Smooth muscle cell (in vitro differentiated cells): Measurements from ENCODE around the gene CHAF1A. TPM values are rescaled to one million over a fixed set of nuclear protein-coding genes. Genes with fewer than 3 reads are reported as not detected.

ENCODE experiments used
- DNase-seq: peaks from one replicate; lab custom pipeline; 2025; ENCODE audit not compliant: unreplicated experiment; lab: John Stamatoyannopoulos, UW
- H2AFZ ChIP-seq: fragments of 200-600 bp; sonication (generic); 2 replicates; pipeline ENCODE4 v1.6.0; 2016; ENCODE audit warnings: antibody characterized with exemption, low read depth, mild to moderate bottlenecking
- H3F3A ChIP-seq: fragments of 200-600 bp; sonication (generic); 2 replicates; pipeline ENCODE4 v1.6.0; 2017; ENCODE audit warnings: antibody characterized with exemption, low read depth
- H3K27ac ChIP-seq: fragments of 200-600 bp; sonication (generic); 2 replicates; pipeline ENCODE4 v1.5.1; 2016; ENCODE audit warnings: low read depth, mild to moderate bottlenecking
- H3K27me3 ChIP-seq: fragments of 200-600 bp; sonication (generic); 2 replicates; pipeline ENCODE4 v1.6.1; 2016; ENCODE audit warnings: low read depth, mild to moderate bottlenecking
- H3K36me3 ChIP-seq: fragments of 200-600 bp; sonication (generic); 2 replicates; pipeline ENCODE4 v1.5.1; 2016; ENCODE audit warnings: low read depth
- H3K4me1 ChIP-seq: fragments of 200-600 bp; sonication (generic); 2 replicates; pipeline ENCODE4 v1.5.1; 2016; ENCODE audit warnings: low read depth
- H3K4me2 ChIP-seq: fragments of 200-600 bp; sonication (generic); 2 replicates; pipeline ENCODE4 v1.6.0; 2016; ENCODE audit warnings: mild to moderate bottlenecking
- H3K4me3 ChIP-seq: fragments of 200-600 bp; sonication (generic); 2 replicates; pipeline ENCODE4 v1.5.1; 2016; ENCODE audit warnings: mild to moderate bottlenecking
- H3K79me2 ChIP-seq: fragments of 200-600 bp; sonication (generic); 2 replicates; pipeline ENCODE4 v1.6.0; 2016; ENCODE audit warnings: low read depth, mild to moderate bottlenecking
- H3K9ac ChIP-seq: fragments of 200-600 bp; sonication (generic); 2 replicates; pipeline ENCODE4 v1.6.0; 2016; ENCODE audit warnings: low read depth
- H3K9me3 ChIP-seq: fragments of 200-600 bp; sonication (generic); replicated peaks from 2 replicates; pipeline ENCODE4 v1.5.1; 2016; ENCODE audit warnings: low read depth
- H4K20me1 ChIP-seq: fragments of 200-600 bp; sonication (generic); 2 replicates; pipeline ENCODE4 v1.6.0; 2016; ENCODE audit warnings: low read depth
- CTCF ChIP-seq: fragments of 200-600 bp; sonication (generic); IDR thresholded peaks from 2 replicates; pipeline ENCODE4 v1.5.1; 2017; ENCODE audit warnings: borderline replicate concordance, mild to moderate bottlenecking, antibody characterized with exemption; ENCODE audit not compliant: insufficient read depth, poor library complexity, severe bottlenecking
- WGBS: methylation state at CpG from one replicate; pipeline ENCODE4 v1.1.7; 2016; ENCODE audit warnings: low lambda C conversion rate; 5-methylcytosine and 5-hydroxymethylcytosine counted together
- polyA plus RNA-seq: library from polyadenylated mRNA; unstranded; fragments of >200 nt; fragmentation: Nextera tagmentation; extraction: Ambion mirVana; gene quantifications from 2 replicates; pipeline ENCODE4 v1.2.1, GENCODE V29; 2016
- total RNA-seq: library from RNA; depleted of rRNA; stranded (reverse); fragments of >200 nt; gene quantifications from 2 replicates; pipeline ENCODE4 v1.2.3, GENCODE V29; 2014

CHAF1A gene
- total and polyA plus RNA-seq, 2 experiments from 2014 or later = 3.8 to 11.4 TPM

- H3K4me2 ChIP-seq = peak overlapping the region; percentile 81
- H3K9ac ChIP-seq = peak overlapping the region; percentile 57
- H2AFZ ChIP-seq = no peak overlapping the region
- peaks cover 46% of the 10 kb centered on the region for H3F3A ChIP-seq
- peak overlapping the region; percentile 89 for H3K27ac ChIP-seq
- no peak for TF ChIP-seq CTCF
- H3K79me2 ChIP-seq = peaks cover 95% of the 10 kb centered on the region
- no peak for DNase-seq
- no peaks in the 10 kb centered on the region for H3K36me3 ChIP-seq
- peaks cover 100% of the 10 kb centered on the region for H4K20me1 ChIP-seq
- H3K27me3 ChIP-seq = no peaks in the 10 kb centered on the region
- H3K4me3 ChIP-seq = peak overlapping the region; percentile 17
- H3K4me1 ChIP-seq = peaks cover 77% of the 10 kb centered on the region
- 63% methylated on average over 12 of the region's 12 CpGs for whole genome bisulfite sequencing
- H3K9me3 ChIP-seq = no peaks in the 10 kb centered on the region
Observed at GRCh38 chr19:4390017-4390566, 12.3 kb upstream of the CHAF1A start.

- Histone ChIP-seq H3K79me2 (peaks cover 95% of the 10 kb centered on the region), H3K9ac (peak overlapping the region; percentile 57), H3K27ac (peak overlapping the region; percentile 89), H2AFZ (no peak overlapping the region), H3K4me1 (peaks cover 71% of the 10 kb centered on the region), H3F3A (peaks cover 46% of the 10 kb centered on the region), H3K4me3 (peak overlapping the region; percentile 17), H3K36me3 (no peaks in the 10 kb centered on the region), H3K4me2 (peak overlapping the region; percentile 81), H3K27me3 (no peaks in the 10 kb centered on the region), H4K20me1 (peaks cover 100% of the 10 kb centered on the region), H3K9me3 (no peaks in the 10 kb centered on the region)
- no peak for TF ChIP-seq CTCF
- no peak for DNase-seq
- WGBS = 24% methylated on average over 21 of the region's 21 CpGs
Observed at GRCh38 chr19:4390567-4391305, 11.7 kb upstream of the CHAF1A start.

- H3K9me3 ChIP-seq = no peaks in the 10 kb centered on the region
Observed at GRCh38 chr19:4391306-4391693, 11.1 kb upstream of the CHAF1A start.

More at GRCh38 chr19:4391306-4391693, 11.1 kb upstream of the CHAF1A start:
- Histone ChIP-seq H3K36me3 (no peaks in the 10 kb centered on the region), H3K27me3 (no peaks in the 10 kb centered on the region), H3K4me2 (peak overlapping the region; percentile 81), H3K4me3 (no peak overlapping the region), H3K9ac (peak overlapping the region; percentile 57), H2AFZ (no peak overlapping the region), H4K20me1 (peaks cover 100% of the 10 kb centered on the region), H3K4me1 (peaks cover 66% of the 10 kb centered on the region), H3F3A (peaks cover 49% of the 10 kb centered on the region), H3K27ac (peak overlapping the region; percentile 89), H3K79me2 (peaks cover 95% of the 10 kb centered on the region)
- no peak for DNase-seq
- 55% methylated on average over 9 of the region's 9 CpGs for WGBS
- no peak for TF ChIP-seq CTCF
